Measurements from ENCODE around the gene RUBCNL. TPM values are rescaled to one million over a fixed set of nuclear protein-coding genes. Genes with fewer than 3 reads are reported as not detected.

The RUBCNL gene
- total RNA-seq, 1 experiment from 2014 or later, result 0.42 TPM

GRCh38 chr13:46313024-46313423 lies 74.0 kb downstream of the RUBCNL start:
- Histone ChIP-seq H4K20me1 (ENCODE audit: insufficient read depth) (no peaks in the 10 kb centered on the region), H3K27ac (ENCODE audit: low read depth, low read length) (no peak overlapping the region), H3K9ac (ENCODE audit: low read length) (no peak overlapping the region), H2AFZ (ENCODE audit: low read depth, low read length, poor library complexity, severe bottlenecking) (no peak overlapping the region), H3K36me3 (ENCODE audit: control insufficient read depth in 1 of 2, insufficient read depth in 2 of 2, low read length in 2 of 2) (no peaks in the 10 kb centered on the region), H3K79me2 (ENCODE audit: insufficient read depth, low read length) (no peaks in the 10 kb centered on the region), H3K4me2 (ENCODE audit: low read length) (no peak overlapping the region), H3K4me3 (replicated peaks in 1 of 2; ENCODE audit: low read depth in 1 of 2, low read length in 2 of 2) (no peak overlapping the region), H3K9me2 (ENCODE audit: insufficient read depth) (no peaks in the 10 kb centered on the region), H3K27me3 (ENCODE audit: insufficient read depth, low read length) (no peaks in the 10 kb centered on the region), H3K9me3 (ENCODE audit: control insufficient read depth in 1 of 2, insufficient read depth in 1 of 2, low read depth in 1 of 2, low read length in 2 of 2) (no peaks in the 10 kb centered on the region), H3K4me1 (ENCODE audit: control insufficient read depth in 1 of 2, insufficient read depth in 2 of 2, low read length in 2 of 2) (no peaks in the 10 kb centered on the region)
- intact Hi-C loops (cut with micrococcal nuclease), result no loop called here
- POLR2A ChIA-PET, result interaction anchor here (0.6 kb wide), 1 partner anchor 920 kb away, joined by 3 read pairs; no protein-coding TSS in a partner anchor
- CTCF ChIA-PET, result no interaction called here
- DNase-seq (ENCODE audit: low read depth, low spot score), result no peak
- no TSS peak for BruUV-seq (replicated peaks)
- TF ChIP-seq RAD21 (IDR thresholded peaks at IDR 0.05; ENCODE audit: low read depth) (no peak), TCF7L2 (IDR thresholded peaks at IDR 0.05; ENCODE audit: borderline replicate concordance, extremely low read depth, insufficient read depth, insufficient read length) (no peak), SP1 (IDR thresholded peaks at IDR 0.05; ENCODE audit: low read depth) (no peak), EZH2 (IDR thresholded peaks at IDR 0.05) (no peak), FOSL1 (IDR thresholded peaks at IDR 0.05; ENCODE audit: low read depth) (no peak), SRF (IDR thresholded peaks at IDR 0.05; ENCODE audit: low read depth) (no peak), CTCF (IDR thresholded peaks at IDR 0.05 in 2 of 3, conservative IDR thresholded peaks at IDR 0.05 in 1 of 3; ENCODE audit: borderline replicate concordance in 1 of 3, insufficient read depth in 1 of 3, low read depth in 2 of 3, low read length in 2 of 3) (no peak), CBX3 (IDR thresholded peaks at IDR 0.05; ENCODE audit: low read depth) (no peak), ZBTB33 (IDR thresholded peaks at IDR 0.05; ENCODE audit: extremely low read depth, insufficient replicate concordance, low read length) (no peak), CEBPB (IDR thresholded peaks at IDR 0.05; ENCODE audit: low read depth) (no peak), JUND (IDR thresholded peaks at IDR 0.05) (no peak)
- no peak for ATAC-seq
- RAD21 ChIA-PET (ENCODE audit: low non-redundant PET in 1 of 2, low total read pairs in 2 of 2, uncharacterized antibody in 2 of 2, unreplicated experiment in 2 of 2), result no interaction called here
